Endothelial cell of umbilical vein (primary cell): ENCODE measurements around the gene SIGLEC7. TPM values are rescaled to one million over a fixed set of nuclear protein-coding genes. Genes with fewer than 3 reads are reported as not detected.

Experiments used
- BruUV-seq: library from RNA; stranded (reverse); fragments of 400-500 nt; replicated peaks from 2 replicates; lab custom pipeline; 2021; lab: Mats Ljungman, UMichigan
- CTCF ChIA-PET: fragments of 300-600, 350-600 bp; sonication (Branson Sonifier 250); formaldehyde crosslinking; loops from one replicate; lab custom pipeline; 2021; ENCODE audit warnings: antibody characterized with exemption, inconsistent platforms; lab: Charles Lee
- POLR2A ChIA-PET: fragments of 300-600, 350-600 bp; sonication (Branson Sonifier 250); formaldehyde crosslinking; loops from one replicate; lab custom pipeline; 2021; ENCODE audit warnings: antibody characterized with exemption, inconsistent platforms; lab: Charles Lee
- DNase-seq: peaks from one replicate; pipeline ENCODE4 v3.0.0-alpha.2; 2011; ENCODE audit warnings: low read depth, low spot score
- FAIRE-seq: peaks from 2 replicates; lab custom pipeline; 2011; peaks lifted over from hg19 to GRCh38; lab: Jason Lieb, UNC
- H2AFZ ChIP-seq: 2 replicates; pipeline ENCODE4 v1.6.0; 2012; ENCODE audit warnings: low read depth, low read length, control low read depth, inconsistent platforms
- H3K27ac ChIP-seq: 2 replicates; pipeline ENCODE4 v1.5.1; 2011; ENCODE audit warnings: low read depth, mild to moderate bottlenecking, control low read depth, low read length, moderate library complexity; ENCODE audit not compliant: insufficient read depth
- H3K27me3 ChIP-seq, 2 experiments: 2 replicates each; pipeline versions ENCODE4 v1.6.0 to v1.6.1; 2011; ENCODE audit warnings: low read length in 2 of 2, mixed read lengths in 1 of 2; ENCODE audit not compliant: control insufficient read depth in 2 of 2, insufficient read depth in 2 of 2
- H3K36me3 ChIP-seq, 2 experiments: 2 replicates in 1 of 2; 3 replicates in 1 of 2; pipeline ENCODE4 v1.5.1; 2011; ENCODE audit warnings: low read length in 2 of 2, mild to moderate bottlenecking in 1 of 2, moderate library complexity in 1 of 2; ENCODE audit not compliant: control insufficient read depth in 2 of 2, insufficient read depth in 2 of 2; ENCODE audit errors: extremely low read depth in 1 of 2
- H3K4me1 ChIP-seq: 3 replicates; pipeline ENCODE4 v1.5.1; 2011; ENCODE audit warnings: mild to moderate bottlenecking, low read length; ENCODE audit not compliant: control insufficient read depth, insufficient read depth; ENCODE audit errors: extremely low read depth
- H3K4me2 ChIP-seq: 2 replicates; pipeline ENCODE4 v1.6.1; 2011; ENCODE audit warnings: low read length, control low read depth, mixed read lengths; ENCODE audit not compliant: insufficient read depth
- H3K4me3 ChIP-seq, 3 experiments: fragments of 200-600 bp in 1 of 3; sonication (generic), shearing (Covaris generic) in 1 of 3; replicated peaks in 1 of 3; 2 replicates each; pipeline ENCODE4 v1.5.1; 2011 to 2016; ENCODE audit warnings: control low read depth in 3 of 3, low read length in 3 of 3, mild to moderate bottlenecking in 2 of 3, inconsistent platforms in 1 of 3, low read depth in 1 of 3, moderate library complexity in 1 of 3; ENCODE audit not compliant: insufficient read depth in 1 of 3
- H3K79me2 ChIP-seq: 2 replicates; pipeline ENCODE4 v1.6.0; 2012; ENCODE audit warnings: low read length, inconsistent platforms; ENCODE audit not compliant: control insufficient read depth, insufficient read depth
- H3K9ac ChIP-seq: replicated peaks from 2 replicates; pipeline ENCODE3; 2011; ENCODE audit warnings: low read length, control low read depth; ENCODE audit not compliant: insufficient read depth; ENCODE audit errors: extremely low read depth
- H3K9me1 ChIP-seq: replicated peaks from 3 replicates; pipeline ENCODE4 v1.6.0; 2011; ENCODE audit warnings: mild to moderate bottlenecking, low read length; ENCODE audit not compliant: control insufficient read depth, insufficient read depth; ENCODE audit errors: extremely low read depth
- H3K9me3 ChIP-seq: replicated peaks from 2 replicates; pipeline ENCODE4 v1.5.1; 2012; ENCODE audit warnings: low read length, inconsistent platforms; ENCODE audit not compliant: control insufficient read depth, insufficient read depth
- H4K20me1 ChIP-seq: replicated peaks from 2 replicates; pipeline ENCODE3; 2011; ENCODE audit warnings: mild to moderate bottlenecking, low read length; ENCODE audit not compliant: control insufficient read depth, insufficient read depth; ENCODE audit errors: extremely low read depth
- EZH2 ChIP-seq: IDR thresholded peaks from 2 replicates; pipeline ENCODE4 v1.6.1; 2012; ENCODE audit warnings: borderline replicate concordance, low read depth, mild to moderate bottlenecking, moderate library complexity, low read length, inconsistent platforms; ENCODE audit not compliant: severe bottlenecking
- FOS ChIP-seq: IDR thresholded peaks from 2 replicates; pipeline ENCODE4 v1.6.1; 2011; ENCODE audit warnings: mild to moderate bottlenecking, low read length, moderate library complexity, borderline replicate concordance; ENCODE audit not compliant: insufficient read depth
- GATA2 ChIP-seq: IDR thresholded peaks from 2 replicates; pipeline ENCODE4 v1.7.0; 2011; ENCODE audit warnings: low read depth, mild to moderate bottlenecking, moderate library complexity, mixed read lengths, low read length; ENCODE audit not compliant: insufficient read length, insufficient read depth
- JUN ChIP-seq: IDR thresholded peaks from 2 replicates; pipeline ENCODE4 v1.6.1; 2011; ENCODE audit warnings: borderline replicate concordance, low read depth; ENCODE audit not compliant: insufficient read length, insufficient read depth
- MAX ChIP-seq: IDR thresholded peaks from 2 replicates; pipeline ENCODE4 v1.6.1; 2011; ENCODE audit not compliant: insufficient read depth, insufficient read length
- MYC ChIP-seq: IDR thresholded peaks from one replicate; pipeline ENCODE4 v1.6.1; 2011; ENCODE audit warnings: mild to moderate bottlenecking, low read depth, low read length
- POLR2A ChIP-seq: IDR thresholded peaks from 2 replicates; pipeline ENCODE4 v1.6.1; 2012; ENCODE audit warnings: low read depth, mild to moderate bottlenecking, control low read depth, low read length
- POLR2AphosphoS5 ChIP-seq: IDR thresholded peaks from 2 replicates; pipeline ENCODE4 v1.6.1; 2012; ENCODE audit warnings: low read depth, mild to moderate bottlenecking, control low read depth, low read length, moderate library complexity; ENCODE audit not compliant: insufficient read depth
- dilution Hi-C: fragments of 300-500 bp; cut with MboI; formaldehyde crosslinking; loops from one replicate; pipeline ENCODE4 v1.15.0; 2019; ENCODE audit warnings: low sequenced_read_pairs; ENCODE audit not compliant: extremely low pct_ligation_motif_present
- intact Hi-C: fragments of 100-400 bp; cut with micrococcal nuclease; formaldehyde crosslinking; loops from one replicate; pipeline ENCODE4 v1.10.0; 2022
- polyA plus RNA-seq, 4 experiments: library from polyadenylated mRNA; depleted of rRNA in 3 of 4; stranded (reverse) in 3 of 4; unstranded in 1 of 4; fragments of >200 nt; gene quantifications; 2 replicates each; pipeline versions ENCODE4 v1.2.1 to v1.2.3, GENCODE V29; 2011 to 2012; ENCODE audit warnings: missing spikeins in 1 of 4
- total RNA-seq: library from RNA; stranded (reverse); gene quantifications from 2 replicates; pipeline ENCODE4 v1.2.3, GENCODE V29; 2021
- TF ChIP-seq, protein P1 (sequence below), 2 donors: IDR thresholded peaks; 1 replicate in 1 of 2; 2 replicates in 1 of 2; pipeline ENCODE4 v1.5.1; 2011; ENCODE audit warnings: low read length in 2 of 2, mild to moderate bottlenecking in 2 of 2, moderate library complexity in 2 of 2, control low read depth in 1 of 2, inconsistent platforms in 1 of 2, low read depth in 1 of 2; ENCODE audit not compliant: insufficient read depth in 1 of 2; ENCODE audit errors: extremely low read depth in 1 of 2

The SIGLEC7 gene
- total and polyA plus RNA-seq, 2 donors (not counting 3 experiments of a cell fraction or from before 2014, with no cell fraction given): not detected

- Histone ChIP-seq H3K27ac (no peak overlapping the region), H3K4me3 (no peak overlapping the region), H3K36me3 (no peaks in the 10 kb centered on the region), H3K9me3 (no peaks in the 10 kb centered on the region), H3K9me1 (no peaks in the 10 kb centered on the region), H3K27me3 (peaks cover 0 to 3% of the 10 kb centered on the region in 2 experiments), H3K9ac (no peak overlapping the region), H2AFZ (no peak overlapping the region), H3K4me1 (no peaks in the 10 kb centered on the region), H3K4me2 (no peak overlapping the region), H4K20me1 (no peaks in the 10 kb centered on the region), H3K79me2 (no peaks in the 10 kb centered on the region)
- no TSS peak for BruUV-seq
- FAIRE-seq (no peak), DNase-seq (no peak)
- CTCF ChIA-PET: interaction anchor here (1.3 kb wide), 1 partner anchor 52 kb away, joined by 3 read pairs; no protein-coding TSS in a partner anchor
- POLR2A ChIA-PET: no interaction called here
- intact Hi-C loops (no loop called here), dilution Hi-C loops (no loop called here)
- TF ChIP-seq GATA2: no peak
- no peak for TF ChIP-seq EZH2
- no peak for TF ChIP-seq POLR2A
- TF ChIP-seq FOS: no peak
- TF ChIP-seq POLR2AphosphoS5: no peak
These were observed 23.0 kb upstream of the SIGLEC7 start for GRCh38 chr19:51119101-51119500.

GRCh38 chr19:51119611-51120010 is 22.5 kb upstream of the SIGLEC7 start:
- FAIRE-seq: no peak
- Histone ChIP-seq H3K27me3 (no peaks in the 10 kb centered on the region), H3K4me2 (no peak overlapping the region), H3K9me3 (no peaks in the 10 kb centered on the region), H3K4me1 (no peaks in the 10 kb centered on the region), H3K27ac (no peak overlapping the region), H3K9ac (no peak overlapping the region), H2AFZ (no peak overlapping the region), H4K20me1 (no peaks in the 10 kb centered on the region), H3K4me3 (no peak overlapping the region), H3K36me3 (no peaks in the 10 kb centered on the region), H3K79me2 (no peaks in the 10 kb centered on the region), H3K9me1 (no peaks in the 10 kb centered on the region)
- CTCF ChIA-PET: no interaction called here
- intact Hi-C loops (no loop called here), dilution Hi-C loops (no loop called here)
- no peak for TF ChIP-seq JUN
- no peak for TF ChIP-seq POLR2A
- no peak for TF ChIP-seq POLR2AphosphoS5
- TF ChIP-seq MAX: no peak
- no peak for TF ChIP-seq GATA2
- TF ChIP-seq, protein P1, sequence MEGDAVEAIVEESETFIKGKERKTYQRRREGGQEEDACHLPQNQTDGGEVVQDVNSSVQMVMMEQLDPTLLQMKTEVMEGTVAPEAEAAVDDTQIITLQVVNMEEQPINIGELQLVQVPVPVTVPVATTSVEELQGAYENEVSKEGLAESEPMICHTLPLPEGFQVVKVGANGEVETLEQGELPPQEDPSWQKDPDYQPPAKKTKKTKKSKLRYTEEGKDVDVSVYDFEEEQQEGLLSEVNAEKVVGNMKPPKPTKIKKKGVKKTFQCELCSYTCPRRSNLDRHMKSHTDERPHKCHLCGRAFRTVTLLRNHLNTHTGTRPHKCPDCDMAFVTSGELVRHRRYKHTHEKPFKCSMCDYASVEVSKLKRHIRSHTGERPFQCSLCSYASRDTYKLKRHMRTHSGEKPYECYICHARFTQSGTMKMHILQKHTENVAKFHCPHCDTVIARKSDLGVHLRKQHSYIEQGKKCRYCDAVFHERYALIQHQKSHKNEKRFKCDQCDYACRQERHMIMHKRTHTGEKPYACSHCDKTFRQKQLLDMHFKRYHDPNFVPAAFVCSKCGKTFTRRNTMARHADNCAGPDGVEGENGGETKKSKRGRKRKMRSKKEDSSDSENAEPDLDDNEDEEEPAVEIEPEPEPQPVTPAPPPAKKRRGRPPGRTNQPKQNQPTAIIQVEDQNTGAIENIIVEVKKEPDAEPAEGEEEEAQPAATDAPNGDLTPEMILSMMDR (IDR thresholded peaks at IDR 0.05; ENCODE audit: extremely low read depth in 1 of 2, insufficient read depth in 1 of 2, low read depth in 1 of 2, low read length in 2 of 2): no peak
- TF ChIP-seq EZH2: no peak
- no peak for TF ChIP-seq MYC
- no peak for TF ChIP-seq FOS
- DNase-seq: no peak
- no TSS peak for BruUV-seq
- POLR2A ChIA-PET: no interaction called here
